Gastroesophageal sphincter (tissue), 3 donors: ENCODE data around the gene SLC35F4.

Experiments
- CTCF ChIP-seq, 4 experiments: fragments of 200-600 bp in 2 of 4; fragments of 450-650 bp in 2 of 4; sonication (generic) in 1 of 4; IDR thresholded peaks; one replicate each; pipeline ENCODE4 v1.5.1; 2017 to 2019; ENCODE audit warnings: antibody characterized with exemption in 4 of 4, mild to moderate bottlenecking in 2 of 4, moderate library complexity in 2 of 4
- POLR2A ChIP-seq, 2 donors: fragments of 450-650 bp; IDR thresholded peaks; one replicate each; pipeline ENCODE4 v1.6.1; 2017; ENCODE audit warnings: antibody characterized with exemption in 2 of 2, mild to moderate bottlenecking in 2 of 2, moderate library complexity in 1 of 2
- POLR2AphosphoS5 ChIP-seq: sonication (generic); formaldehyde crosslinking; IDR thresholded peaks from one replicate; pipeline ENCODE4 v1.6.1; 2017; ENCODE audit warnings: antibody characterized with exemption

GRCh38 chr14:57848353-57848752, 17.5 kb downstream of the SLC35F4 start:
- TF ChIP-seq POLR2A (IDR thresholded peaks at IDR 0.05) (no peak), CTCF (IDR thresholded peaks at IDR 0.05) (no peak), POLR2AphosphoS5 (no peak)
